Activated naive CD4-positive, alpha-beta T cell treated with anti-CD3 and anti-CD28 coated beads, Interleukin-2, amount 50 U/mL, for 24 hours (primary cell): ENCODE data around the gene APOF.
"Not testable (repeated sequence)": the region's sequence is repeated elsewhere in the genome, so short reads cannot be mapped to it uniquely, and the experiment has no call there.

Experiments used
- H3K27ac Mint-ChIP-seq: one replicate; pipeline ENCODE4 v1.8.0; 2021; ENCODE audit warnings: mild to moderate bottlenecking, mixed read lengths
- H3K27me3 Mint-ChIP-seq: one replicate; pipeline ENCODE4 v1.8.0; 2021; ENCODE audit warnings: mixed read lengths
- H3K36me3 Mint-ChIP-seq: one replicate; pipeline ENCODE4 v1.8.0; 2021; ENCODE audit warnings: mixed read lengths
- H3K4me1 Mint-ChIP-seq: one replicate; pipeline ENCODE4 v1.8.0; 2021; ENCODE audit warnings: mixed read lengths
- H3K4me3 Mint-ChIP-seq: one replicate; pipeline ENCODE4 v1.8.0; 2021; ENCODE audit warnings: mild to moderate bottlenecking, mixed read lengths
- H3K9me3 Mint-ChIP-seq: one replicate; pipeline ENCODE4 v1.8.0; 2021; ENCODE audit warnings: mixed read lengths

Gene APOF

DNA sequence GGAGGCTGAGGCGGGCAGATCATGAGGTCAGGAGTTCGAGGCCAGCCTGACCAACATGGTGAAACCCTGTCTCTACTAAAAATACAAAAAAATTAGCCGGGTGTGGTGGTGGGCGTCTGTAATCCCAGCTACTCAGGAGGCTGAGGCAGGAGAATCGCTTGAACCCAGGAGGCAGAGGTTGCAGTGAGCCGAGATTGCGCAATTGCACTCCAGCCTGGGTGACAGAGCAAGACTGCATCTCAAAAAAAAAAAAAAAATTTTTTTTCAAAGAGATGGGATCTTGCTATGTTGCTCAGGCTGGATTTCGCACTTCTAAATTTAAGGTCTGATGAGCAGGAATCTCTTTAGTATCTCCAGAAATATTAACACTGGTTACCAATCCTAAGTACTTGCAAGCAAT is 41.0 kb downstream of the APOF start:
- not testable (repeated sequence) for H3K4me1 Mint-ChIP-seq, H3K9me3 Mint-ChIP-seq, H3K27me3 Mint-ChIP-seq, H3K4me3 Mint-ChIP-seq, H3K27ac Mint-ChIP-seq, H3K36me3 Mint-ChIP-seq

DNA sequence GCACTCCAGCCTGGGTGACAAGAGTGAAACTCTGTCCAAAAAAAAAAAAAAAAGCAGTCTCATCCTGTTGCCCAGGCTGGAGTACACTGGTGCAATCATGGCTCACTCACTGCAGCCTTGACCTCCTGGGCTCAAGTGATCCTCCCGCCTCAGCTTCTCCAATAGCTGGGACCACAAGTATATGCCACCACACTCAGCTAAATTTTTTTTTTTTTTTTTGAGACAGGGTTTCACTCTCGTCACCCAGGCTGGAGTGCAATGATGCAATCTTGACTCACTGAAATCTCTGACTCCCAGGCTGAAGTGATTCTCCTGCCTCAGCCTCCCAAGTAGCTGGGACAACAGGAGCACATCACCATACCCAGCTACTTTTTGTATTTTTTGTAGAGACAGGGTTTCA is 41.6 kb downstream of the APOF start:
- Mint-ChIP-seq H3K4me3 (no peak overlapping the region), H3K27ac (no peak overlapping the region), H3K4me1 (no peaks in the 10 kb centered on the region), H3K36me3 (peaks cover 10% of the 10 kb centered on the region), H3K9me3 (no peaks in the 10 kb centered on the region), H3K27me3 (no peaks in the 10 kb centered on the region)

DNA sequence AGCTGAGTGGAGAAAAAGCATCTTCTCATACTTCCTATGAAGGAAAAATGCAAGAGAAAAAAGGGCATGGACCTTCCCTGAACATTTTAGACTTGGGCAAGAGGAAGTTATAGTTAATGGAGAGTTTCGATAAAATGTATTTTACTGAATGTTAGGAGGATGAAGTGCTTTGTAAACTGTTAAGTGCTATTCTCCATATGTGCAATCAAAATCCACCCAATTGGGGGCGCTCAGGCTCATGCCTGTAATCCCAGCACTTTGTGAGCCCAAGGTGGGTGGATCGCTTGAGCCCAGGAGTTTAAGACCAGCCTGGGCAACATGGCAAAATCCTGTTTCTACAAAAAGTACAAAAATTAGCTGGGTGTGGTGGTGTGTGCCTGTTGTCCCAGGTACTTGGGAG is 45.0 kb downstream of the APOF start:
- H3K27ac Mint-ChIP-seq = no peak overlapping the region
- H3K27me3 Mint-ChIP-seq = no peaks in the 10 kb centered on the region
- H3K36me3 Mint-ChIP-seq = peaks cover 4% of the 10 kb centered on the region
- peaks cover 12% of the 10 kb centered on the region for H3K4me1 Mint-ChIP-seq
- H3K9me3 Mint-ChIP-seq = no peaks in the 10 kb centered on the region
- no peak overlapping the region for H3K4me3 Mint-ChIP-seq

DNA sequence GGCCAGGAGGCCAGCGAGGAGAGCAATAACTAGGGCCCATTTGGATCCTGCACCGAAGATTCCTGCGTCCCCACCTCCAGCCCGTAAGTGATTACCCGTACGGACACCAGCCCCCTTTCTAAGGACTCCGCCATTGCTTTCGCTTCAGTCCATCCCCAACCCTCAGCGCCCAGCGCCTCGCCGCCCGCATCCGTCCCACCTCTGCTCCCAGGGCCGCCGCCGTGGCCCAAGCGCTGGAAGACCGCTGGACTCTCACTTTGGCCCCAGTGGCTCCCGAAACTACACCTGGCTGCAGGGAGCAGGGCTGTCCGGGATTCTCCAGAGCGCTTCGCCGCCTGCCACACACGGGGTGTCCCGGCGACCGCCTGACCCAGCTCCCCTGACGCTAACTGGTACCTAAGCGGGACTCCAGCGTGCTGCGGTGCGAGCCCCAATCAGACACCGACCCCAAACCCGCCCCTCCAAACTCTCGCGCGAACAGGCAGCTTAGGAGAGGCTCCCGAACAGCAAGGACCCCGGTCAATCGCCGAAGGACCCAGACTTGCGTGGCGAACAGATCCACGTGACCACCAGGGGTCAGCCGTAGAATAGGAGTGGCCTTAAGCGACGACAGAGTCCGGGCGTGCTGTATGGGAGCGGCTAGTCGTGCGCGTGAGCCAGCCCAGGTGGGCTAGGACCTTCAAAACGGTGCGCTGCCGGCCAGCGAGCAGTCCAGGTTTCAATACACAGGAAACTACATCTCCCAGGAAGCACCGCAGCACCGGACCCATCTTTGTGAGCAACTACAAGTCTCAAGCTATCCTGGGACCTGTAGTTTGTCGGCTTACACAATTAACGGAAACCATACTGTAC is 46.8 kb downstream of the APOF start, which contains the start of gene CNPY2:
Gene CNPY2, minus strand, starts transcription at position 367 of the 852 bp plus-strand sequence. CDS start 771 bp downstream, outside the sequence.
- Mint-ChIP-seq H3K4me3 (peak within 1 kb of the TSS; percentile 98), H3K36me3 (peaks cover 4% of the 10 kb centered on the region), H3K4me1 (peaks cover 12% of the 10 kb centered on the region), H3K9me3 (no peaks in the 10 kb centered on the region), H3K27me3 (no peaks in the 10 kb centered on the region), H3K27ac (peak within 1 kb of the TSS; percentile 97)

DNA sequence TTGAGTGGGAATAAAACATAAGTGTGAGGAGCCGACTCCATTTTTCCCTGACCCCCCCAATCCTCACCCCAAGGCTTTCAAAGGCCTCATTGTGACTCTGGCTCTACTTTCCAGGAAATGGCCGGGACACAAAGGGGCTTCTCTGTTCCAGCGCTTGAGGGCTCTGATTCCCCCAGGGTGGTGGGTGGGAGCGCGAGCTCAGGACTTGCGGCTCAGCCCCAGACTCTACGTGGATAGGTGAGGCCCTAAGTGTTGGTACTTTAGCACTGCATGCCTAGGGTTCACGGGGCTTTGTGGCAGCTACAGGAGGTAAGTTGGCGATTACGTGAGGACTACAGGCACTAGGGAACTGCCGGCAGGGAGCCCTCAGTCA is 47.4 kb downstream of the APOF start:
- H3K4me1 Mint-ChIP-seq = peaks cover 12% of the 10 kb centered on the region
- peak overlapping the region; percentile 98 for H3K4me3 Mint-ChIP-seq
- no peaks in the 10 kb centered on the region for H3K27me3 Mint-ChIP-seq
- peak overlapping the region; percentile 97 for H3K27ac Mint-ChIP-seq
- H3K9me3 Mint-ChIP-seq = no peaks in the 10 kb centered on the region
- peaks cover 4% of the 10 kb centered on the region for H3K36me3 Mint-ChIP-seq

DNA sequence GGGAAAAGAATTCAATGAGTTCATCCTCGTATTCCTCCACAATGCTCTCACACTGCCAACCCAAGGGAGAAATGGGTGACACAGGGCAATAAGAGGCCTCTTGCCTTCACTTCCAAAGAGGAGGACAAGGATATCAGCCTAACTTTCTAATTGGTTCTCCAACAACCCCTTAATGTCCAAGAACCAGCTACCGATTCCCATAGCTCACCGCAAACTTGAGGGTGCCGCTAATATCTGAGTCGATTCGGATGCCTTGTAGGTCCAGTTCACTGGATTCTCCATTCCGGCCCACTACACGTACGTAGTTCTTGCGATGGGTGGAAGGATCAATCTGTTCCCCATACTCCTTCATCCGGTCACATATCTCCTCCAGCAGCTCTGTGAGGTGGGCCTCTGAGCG is 51.7 kb downstream of the APOF start:
- no peaks in the 10 kb centered on the region for H3K9me3 Mint-ChIP-seq
- no peaks in the 10 kb centered on the region for H3K27me3 Mint-ChIP-seq
- no peak overlapping the region for H3K27ac Mint-ChIP-seq
- no peak overlapping the region for H3K4me3 Mint-ChIP-seq
- peaks cover 2% of the 10 kb centered on the region for H3K36me3 Mint-ChIP-seq
- peaks cover 12% of the 10 kb centered on the region for H3K4me1 Mint-ChIP-seq
